HG03342 (cell line): ENCODE measurements around the gene SNAPIN.
A peak's percentile ranks its signal among the peaks of the same experiment; 100 is the strongest.
"Not testable (repeated sequence)": the region's sequence is repeated elsewhere in the genome, so short reads cannot be mapped to it uniquely, and the experiment has no call there.

ENCODE experiments used
- ATAC-seq: cut with Tn5 transposase; IDR thresholded peaks from one replicate; pipeline ENCODE4 v1.9.1; 2021; ENCODE audit warnings: mild to moderate bottlenecking, moderate library complexity; ENCODE audit not compliant: unreplicated experiment

SNAPIN gene

DNA sequence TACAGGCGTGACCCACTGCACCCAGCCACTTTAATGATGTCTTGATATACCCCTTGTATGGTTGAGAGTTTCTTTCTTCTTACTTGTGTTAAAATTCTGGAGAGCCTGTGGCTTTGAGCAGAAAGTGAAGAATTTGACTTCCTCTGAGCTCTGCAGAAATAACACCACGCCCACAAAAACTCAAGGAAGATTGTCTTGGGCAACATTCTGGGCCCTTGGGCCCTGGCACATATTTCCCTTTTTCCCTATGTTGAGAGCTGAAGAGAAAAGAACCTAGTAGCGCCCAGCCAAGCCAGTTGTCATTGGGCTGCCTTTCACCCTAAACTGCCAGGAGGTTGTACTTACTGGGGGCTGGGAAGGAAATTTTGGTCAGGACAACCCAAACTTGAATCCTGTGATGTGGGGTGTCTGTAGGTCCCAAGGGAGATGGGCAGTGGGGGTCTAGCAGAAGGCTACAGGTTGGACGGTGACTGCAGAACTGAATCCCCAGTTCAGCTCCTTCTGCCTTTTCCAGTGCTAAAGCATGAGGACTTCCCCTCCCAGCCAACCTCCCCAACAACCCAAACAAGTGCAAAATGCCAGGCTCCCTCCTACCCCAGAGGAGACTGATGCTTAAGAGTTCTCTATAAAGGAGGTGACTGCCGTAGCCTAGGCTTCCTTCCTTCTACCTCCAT lies 11.7 kb upstream of the SNAPIN start:
- no peak for ATAC-seq

- ATAC-seq, result no peak
These were observed 11.2 kb upstream of the SNAPIN start for GRCh38 chr1:153647346-153647714.

- ATAC-seq, result no peak
These were observed 10.4 kb upstream of the SNAPIN start for GRCh38 chr1:153648000-153648643.

DNA sequence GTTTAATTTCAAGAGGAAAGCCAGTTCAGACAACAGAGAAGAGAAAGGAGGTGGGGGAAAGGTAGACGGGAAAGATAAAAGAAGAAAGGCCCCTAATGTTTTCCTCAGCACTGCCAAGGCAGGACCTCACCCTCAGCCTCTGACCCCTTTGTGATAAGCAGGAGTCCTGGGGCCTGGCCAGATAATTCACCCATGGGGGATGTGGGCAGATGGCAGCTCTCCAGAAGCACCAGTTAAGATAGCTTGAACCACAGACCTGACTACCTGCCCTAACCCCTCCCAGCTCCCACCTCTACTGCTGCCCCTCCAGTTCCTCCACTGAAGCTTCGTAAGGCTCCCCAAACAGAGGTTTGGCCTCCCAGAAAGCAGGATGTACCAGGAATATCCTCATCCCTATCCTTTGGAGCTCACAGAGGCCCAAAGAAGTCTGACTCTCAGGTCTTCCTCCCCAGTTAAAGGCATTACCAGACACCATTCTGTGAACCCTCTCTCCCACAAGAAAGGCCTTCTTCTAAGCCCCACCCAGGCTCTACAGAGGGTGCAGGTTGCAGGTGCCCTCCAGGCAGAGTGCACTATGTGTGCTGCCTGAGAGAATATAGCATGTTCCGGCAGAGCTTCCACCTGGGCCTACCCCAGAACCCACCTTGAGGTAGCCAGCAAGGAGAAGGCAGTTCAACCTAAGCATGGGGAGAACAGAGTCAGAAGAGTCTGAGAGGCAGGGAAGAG lies 9.2 kb upstream of the SNAPIN start:
- no peak for ATAC-seq

DNA sequence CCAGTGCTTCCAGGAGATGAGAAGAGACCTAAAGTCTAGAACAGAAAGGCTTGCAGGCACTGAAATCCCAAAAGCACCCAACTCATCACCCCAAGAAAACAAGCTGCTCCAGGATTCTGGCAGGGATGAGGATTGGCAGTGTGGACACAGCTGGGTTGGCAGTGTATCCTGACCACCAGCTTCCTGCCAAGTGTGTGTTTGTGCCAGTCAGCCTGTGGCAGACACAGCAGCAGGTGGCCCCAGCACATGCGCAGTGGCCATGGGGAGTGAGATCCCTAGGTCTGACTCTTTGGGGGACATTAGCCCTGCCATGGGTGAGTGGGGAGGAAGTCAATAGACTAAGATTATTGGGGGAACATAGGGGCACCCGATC lies 8.7 kb upstream of the SNAPIN start:
- no peak for ATAC-seq

DNA sequence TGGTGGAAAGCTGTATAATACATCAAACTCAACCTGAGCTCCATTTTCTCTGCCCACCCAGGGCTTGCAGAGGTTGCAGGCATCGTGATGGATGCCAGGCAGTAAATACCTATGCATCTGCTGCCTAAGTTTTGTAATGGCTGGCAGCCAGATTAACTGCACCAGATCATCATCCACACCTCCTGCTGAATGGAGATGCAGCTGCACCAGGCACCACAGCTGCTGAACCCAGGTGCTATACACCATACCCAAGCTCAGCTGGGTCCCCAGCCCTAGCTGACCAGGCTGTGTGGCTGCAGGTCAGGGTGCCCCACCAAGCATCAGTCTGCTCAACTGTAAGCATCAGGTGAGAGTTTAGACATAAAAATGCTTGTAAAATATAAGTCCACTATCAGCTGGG lies 6.7 kb upstream of the SNAPIN start:
- ATAC-seq, result no peak

DNA sequence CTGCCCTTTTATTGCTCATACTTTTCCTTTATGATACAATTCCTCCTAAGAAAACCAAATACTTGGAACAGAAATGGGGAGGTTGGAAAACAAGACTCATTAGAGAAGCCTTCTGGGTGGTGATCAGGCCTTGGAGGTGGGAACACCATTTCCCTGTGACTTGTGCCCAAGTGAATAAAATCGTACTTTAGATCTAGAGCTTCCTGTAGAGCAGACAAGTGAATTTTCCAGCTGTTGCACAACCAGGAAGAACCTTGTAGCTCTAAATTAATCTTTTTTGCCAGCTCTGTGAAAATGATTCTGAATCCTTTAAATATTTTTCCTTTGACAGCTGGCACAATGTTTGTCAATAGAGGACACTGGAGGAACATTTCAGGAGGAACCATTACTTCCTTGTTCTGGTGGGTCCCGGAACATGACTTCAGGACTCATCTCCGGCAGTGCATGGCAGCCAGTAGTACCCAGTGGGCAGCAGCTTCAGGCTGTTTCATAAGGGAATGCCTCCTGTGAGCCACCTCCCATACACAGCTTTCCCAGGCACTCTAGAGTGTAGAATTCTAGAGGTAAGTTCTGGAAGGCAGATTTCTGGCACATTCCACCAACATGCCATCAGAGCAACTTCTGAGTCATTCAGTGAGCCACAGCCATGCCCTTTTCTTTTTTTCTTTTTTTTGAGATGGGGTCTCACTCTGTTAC lies 5.5 kb upstream of the SNAPIN start:
- no peak for ATAC-seq

DNA sequence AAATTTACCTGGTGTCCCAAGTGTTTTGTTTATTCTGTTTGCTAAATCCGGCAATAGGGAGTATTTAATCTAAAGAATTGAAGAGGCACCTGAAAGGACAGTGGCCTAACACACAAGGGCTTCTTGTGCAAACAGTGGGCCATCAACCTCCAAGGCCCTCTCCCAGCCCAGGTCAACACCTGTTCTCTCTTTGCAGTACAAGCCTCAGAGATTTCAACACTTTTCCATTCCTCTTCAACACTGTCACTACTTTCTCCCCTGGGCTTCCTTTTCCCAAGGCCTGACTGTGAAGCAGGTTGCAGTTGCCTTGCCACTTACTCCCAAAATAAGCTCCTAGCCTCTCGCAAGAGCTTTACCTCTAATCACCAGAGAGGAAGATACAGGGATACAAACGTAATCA lies 3.2 kb upstream of the SNAPIN start:
- ATAC-seq, result no peak

DNA sequence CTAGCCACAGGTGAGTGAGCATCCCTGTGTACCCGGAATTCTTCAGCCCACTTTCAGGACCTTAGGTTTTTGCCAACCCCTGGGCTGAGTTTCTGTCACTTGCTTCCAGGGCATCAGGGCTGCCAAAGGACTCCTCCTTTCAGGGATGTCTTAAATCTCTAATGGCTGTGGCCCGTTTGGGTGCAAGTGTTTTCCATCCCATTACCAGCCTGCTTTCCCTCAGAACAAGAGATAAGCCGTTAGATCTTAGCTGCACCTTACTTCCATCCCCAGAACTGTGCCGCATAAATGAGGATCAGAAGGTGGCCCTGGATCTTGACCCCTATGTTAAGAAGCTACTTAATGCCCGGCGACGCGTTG lies 652 bp downstream of the SNAPIN start:
- ATAC-seq, result no peak

- no peak for ATAC-seq
These were observed 1.2 kb downstream of the SNAPIN start for GRCh38 chr1:153659656-153660055.

DNA sequence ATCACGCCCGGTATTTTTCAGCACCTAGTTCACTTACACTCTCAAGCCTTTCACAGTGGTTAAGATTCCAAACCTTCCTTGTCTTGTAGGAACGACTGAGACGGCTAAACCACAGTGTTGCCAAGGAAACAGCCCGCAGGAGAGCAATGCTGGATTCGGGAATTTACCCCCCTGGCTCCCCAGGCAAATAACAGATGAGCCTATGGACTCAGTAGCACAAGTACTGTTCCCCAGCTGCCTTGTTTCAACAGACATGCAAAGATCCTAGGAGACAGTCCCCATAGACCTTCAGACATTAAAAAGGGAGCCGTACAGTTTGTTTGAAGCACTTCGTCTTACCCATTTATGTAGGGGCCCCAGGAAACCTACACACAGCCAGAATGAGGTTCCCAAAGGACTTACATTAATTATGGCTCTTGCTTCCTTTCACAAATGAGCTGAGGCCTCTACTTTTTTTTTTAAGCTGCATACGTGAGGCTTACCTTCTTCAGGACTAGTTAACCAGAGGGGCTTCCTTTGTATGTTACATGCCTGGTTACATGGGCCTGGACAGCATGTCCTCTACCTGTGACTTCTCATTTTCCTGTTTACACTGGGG lies 2.7 kb downstream of the SNAPIN start:
- ATAC-seq, result no peak

GRCh38 chr1:153662269-153662668 lies 3.8 kb downstream of the SNAPIN start:
- ATAC-seq, result no peak

DNA sequence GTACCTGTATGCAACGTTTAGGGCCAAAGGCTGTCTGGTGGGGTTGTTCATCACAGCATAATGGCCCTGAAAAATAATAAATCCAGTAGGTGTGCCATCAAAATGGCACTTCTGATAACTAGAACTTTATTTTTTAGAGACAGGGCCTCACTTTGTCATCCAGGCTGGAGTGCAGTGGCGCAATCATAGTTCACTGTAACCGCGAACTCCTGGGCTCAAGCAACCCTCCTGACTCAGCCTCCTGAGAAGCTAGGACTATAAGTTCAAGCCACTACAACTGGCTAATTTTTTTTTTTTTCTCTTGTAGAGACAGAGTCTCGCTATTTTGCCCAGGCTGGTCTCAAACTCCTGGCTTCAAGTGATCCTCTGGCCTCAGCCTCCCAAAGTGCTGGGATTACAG lies 4.7 kb downstream of the SNAPIN start:
- ATAC-seq, result no peak

- ATAC-seq, result no peak
These were observed 8.9 kb downstream of the SNAPIN start for GRCh38 chr1:153667439-153667838.

DNA sequence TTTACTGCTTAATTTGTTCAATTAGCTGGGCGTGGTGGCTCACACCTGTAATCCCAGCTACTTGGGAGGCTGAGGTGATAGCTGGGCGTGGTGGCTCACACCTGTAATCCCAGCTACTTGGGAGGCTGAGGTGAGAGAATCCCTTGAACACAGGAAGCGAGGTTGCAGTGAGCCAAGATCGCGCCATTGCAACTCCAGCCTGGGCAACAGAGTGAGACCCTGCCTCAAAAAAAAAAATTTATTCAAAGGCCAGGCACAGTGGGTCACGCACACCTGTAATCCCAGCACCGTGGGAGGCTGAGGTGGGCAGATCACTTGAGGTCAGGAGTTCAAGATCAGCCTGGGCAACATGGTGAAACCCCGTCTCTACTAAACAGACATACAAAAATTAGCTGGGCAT lies 10.2 kb downstream of the SNAPIN start:
- not testable (repeated sequence) for ATAC-seq

DNA sequence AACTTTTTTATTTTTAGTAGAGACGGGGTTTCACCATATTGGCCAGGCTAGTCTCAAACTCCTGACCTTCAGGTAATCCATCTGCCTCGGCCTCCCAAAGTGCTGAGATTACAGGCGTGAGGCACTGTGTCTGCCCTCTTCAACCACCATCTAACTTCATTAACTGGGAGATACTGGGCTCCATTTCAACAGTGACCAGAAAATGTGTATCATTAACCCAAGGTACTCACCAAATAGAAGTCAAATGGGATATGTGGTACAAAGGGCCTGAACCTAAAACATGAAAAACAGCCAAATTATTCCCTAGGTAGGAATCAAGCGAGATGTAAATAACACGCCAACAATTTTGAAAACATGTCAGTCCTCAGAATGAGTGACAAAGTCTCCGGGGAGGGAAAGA lies 11.1 kb downstream of the SNAPIN start:
- no peak for ATAC-seq

DNA sequence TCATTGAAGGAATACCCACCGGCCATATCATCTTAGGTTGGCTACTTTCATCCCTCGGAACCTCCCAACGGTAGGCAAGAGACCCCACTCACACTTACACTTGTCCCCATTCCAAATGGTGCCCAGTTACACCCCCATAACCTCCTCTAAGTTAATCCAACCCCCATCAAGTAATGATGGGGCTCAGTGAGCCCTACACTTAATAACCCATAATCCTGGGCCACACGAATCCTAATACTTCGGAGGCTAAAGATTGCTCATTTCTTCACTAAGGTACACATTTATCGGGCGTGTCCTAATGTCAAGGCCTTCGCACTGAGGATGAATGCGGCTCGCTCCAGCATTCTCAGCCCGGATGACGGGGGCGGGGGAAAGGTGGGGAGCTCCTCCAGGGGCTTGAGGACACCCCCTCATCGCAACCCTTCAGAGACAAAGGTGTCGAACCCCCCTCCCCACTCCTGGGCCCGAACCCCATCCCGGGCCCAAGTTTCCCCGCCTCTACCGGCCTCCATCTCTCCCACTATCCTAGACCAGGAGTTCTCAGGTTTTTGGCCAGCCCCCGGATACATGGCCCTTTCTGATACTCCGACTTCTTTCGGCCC lies 11.9 kb downstream of the SNAPIN start:
- peak; percentile 6 for ATAC-seq

GRCh38 chr1:153670859-153671627 lies 12.5 kb downstream of the SNAPIN start, which contains the start of gene ILF2:
TSS of gene ILF2 (minus strand) at chr1:153670993. CDS start at chr1:153670922, 71 bp downstream.
- ATAC-seq, result peak; percentile 87

- peak; percentile 15 for ATAC-seq
These were observed 13.3 kb downstream of the SNAPIN start for GRCh38 chr1:153671628-153672353.
